Smooth muscle cell (in vitro differentiated cells): ENCODE data around the gene RECQL5. TPM values are rescaled to one million over a fixed set of nuclear protein-coding genes. Genes with fewer than 3 reads are reported as not detected.

ENCODE experiments used
- DNase-seq: peaks from one replicate; lab custom pipeline; 2025; ENCODE audit not compliant: unreplicated experiment; lab: John Stamatoyannopoulos, UW
- H2AFZ ChIP-seq: fragments of 200-600 bp; sonication (generic); 2 replicates; pipeline ENCODE4 v1.6.0; 2016; ENCODE audit warnings: antibody characterized with exemption, low read depth, mild to moderate bottlenecking
- H3F3A ChIP-seq: fragments of 200-600 bp; sonication (generic); 2 replicates; pipeline ENCODE4 v1.6.0; 2017; ENCODE audit warnings: antibody characterized with exemption, low read depth
- H3K27ac ChIP-seq: fragments of 200-600 bp; sonication (generic); 2 replicates; pipeline ENCODE4 v1.5.1; 2016; ENCODE audit warnings: low read depth, mild to moderate bottlenecking
- H3K27me3 ChIP-seq: fragments of 200-600 bp; sonication (generic); 2 replicates; pipeline ENCODE4 v1.6.1; 2016; ENCODE audit warnings: low read depth, mild to moderate bottlenecking
- H3K36me3 ChIP-seq: fragments of 200-600 bp; sonication (generic); 2 replicates; pipeline ENCODE4 v1.5.1; 2016; ENCODE audit warnings: low read depth
- H3K4me1 ChIP-seq: fragments of 200-600 bp; sonication (generic); 2 replicates; pipeline ENCODE4 v1.5.1; 2016; ENCODE audit warnings: low read depth
- H3K4me2 ChIP-seq: fragments of 200-600 bp; sonication (generic); 2 replicates; pipeline ENCODE4 v1.6.0; 2016; ENCODE audit warnings: mild to moderate bottlenecking
- H3K4me3 ChIP-seq: fragments of 200-600 bp; sonication (generic); 2 replicates; pipeline ENCODE4 v1.5.1; 2016; ENCODE audit warnings: mild to moderate bottlenecking
- H3K79me2 ChIP-seq: fragments of 200-600 bp; sonication (generic); 2 replicates; pipeline ENCODE4 v1.6.0; 2016; ENCODE audit warnings: low read depth, mild to moderate bottlenecking
- H3K9ac ChIP-seq: fragments of 200-600 bp; sonication (generic); 2 replicates; pipeline ENCODE4 v1.6.0; 2016; ENCODE audit warnings: low read depth
- H3K9me3 ChIP-seq: fragments of 200-600 bp; sonication (generic); replicated peaks from 2 replicates; pipeline ENCODE4 v1.5.1; 2016; ENCODE audit warnings: low read depth
- H4K20me1 ChIP-seq: fragments of 200-600 bp; sonication (generic); 2 replicates; pipeline ENCODE4 v1.6.0; 2016; ENCODE audit warnings: low read depth
- CTCF ChIP-seq: fragments of 200-600 bp; sonication (generic); IDR thresholded peaks from 2 replicates; pipeline ENCODE4 v1.5.1; 2017; ENCODE audit warnings: borderline replicate concordance, mild to moderate bottlenecking, antibody characterized with exemption; ENCODE audit not compliant: insufficient read depth, poor library complexity, severe bottlenecking
- WGBS: methylation state at CpG from one replicate; pipeline ENCODE4 v1.1.7; 2016; ENCODE audit warnings: low lambda C conversion rate; 5-methylcytosine and 5-hydroxymethylcytosine counted together
- polyA plus RNA-seq: library from polyadenylated mRNA; unstranded; fragments of >200 nt; fragmentation: Nextera tagmentation; extraction: Ambion mirVana; gene quantifications from 2 replicates; pipeline ENCODE4 v1.2.1, GENCODE V29; 2016
- total RNA-seq: library from RNA; depleted of rRNA; stranded (reverse); fragments of >200 nt; gene quantifications from 2 replicates; pipeline ENCODE4 v1.2.3, GENCODE V29; 2014

RECQL5 gene
- total and polyA plus RNA-seq, 2 experiments from 2014 or later: 15.7 to 38.2 TPM

GRCh38 chr17:75604034-75604695 is 62.8 kb downstream of the RECQL5 start:
- no peaks in the 10 kb centered on the region for H3K4me1 ChIP-seq
- no peak overlapping the region for H3K9ac ChIP-seq
- H3K36me3 ChIP-seq: no peaks in the 10 kb centered on the region
- H3K27ac ChIP-seq: no peak overlapping the region
- no peaks in the 10 kb centered on the region for H3F3A ChIP-seq
- H3K9me3 ChIP-seq: no peaks in the 10 kb centered on the region
- H3K4me3 ChIP-seq: no peak overlapping the region
- 93% methylated on average over 7 of the region's 12 CpGs for WGBS
- H2AFZ ChIP-seq: no peak overlapping the region
- H3K27me3 ChIP-seq: no peaks in the 10 kb centered on the region
- no peak for DNase-seq
- no peak overlapping the region for H3K4me2 ChIP-seq
- no peak for TF ChIP-seq CTCF
- no peaks in the 10 kb centered on the region for H3K79me2 ChIP-seq
- no peaks in the 10 kb centered on the region for H4K20me1 ChIP-seq

GRCh38 chr17:75603123-75603522 is 63.8 kb downstream of the RECQL5 start:
- H3K9me3 ChIP-seq: no peaks in the 10 kb centered on the region
- no peak overlapping the region for H2AFZ ChIP-seq
- no peaks in the 10 kb centered on the region for H3K36me3 ChIP-seq
- H3K4me1 ChIP-seq: no peaks in the 10 kb centered on the region
- no peaks in the 10 kb centered on the region for H3K27me3 ChIP-seq
- H3K79me2 ChIP-seq: no peaks in the 10 kb centered on the region
- no peak overlapping the region for H3K9ac ChIP-seq
- H3K4me2 ChIP-seq: no peak overlapping the region
- 78% methylated on average over 9 of the region's 9 CpGs for WGBS
- DNase-seq: no peak
- H3K27ac ChIP-seq: no peak overlapping the region
- H3F3A ChIP-seq: no peaks in the 10 kb centered on the region
- H4K20me1 ChIP-seq: no peaks in the 10 kb centered on the region
- H3K4me3 ChIP-seq: no peak overlapping the region
- no peak for TF ChIP-seq CTCF

- 93% methylated on average over 12 of the region's 12 CpGs for WGBS
- Histone ChIP-seq H4K20me1 (no peaks in the 10 kb centered on the region), H3K9me3 (no peaks in the 10 kb centered on the region), H3K4me3 (no peak overlapping the region), H3K4me2 (no peak overlapping the region), H3K27me3 (no peaks in the 10 kb centered on the region), H3K4me1 (no peaks in the 10 kb centered on the region), H3K79me2 (no peaks in the 10 kb centered on the region), H3F3A (no peaks in the 10 kb centered on the region), H3K9ac (no peak overlapping the region), H3K36me3 (no peaks in the 10 kb centered on the region), H2AFZ (no peak overlapping the region), H3K27ac (no peak overlapping the region)
- TF ChIP-seq CTCF: no peak
- no peak for DNase-seq
These were observed 64.3 kb downstream of the RECQL5 start for GRCh38 chr17:75602644-75603043.
